GM12872 (cell line): Measurements from ENCODE around the gene ZSWIM3.

Experiments
- TF ChIP-seq, protein P1 (sequence below): IDR thresholded peaks from 3 replicates; pipeline ENCODE4 v1.5.1; 2011; ENCODE audit warnings: low read depth, mild to moderate bottlenecking, low read length, moderate library complexity; ENCODE audit not compliant: insufficient read depth

ZSWIM3 gene

DNA sequence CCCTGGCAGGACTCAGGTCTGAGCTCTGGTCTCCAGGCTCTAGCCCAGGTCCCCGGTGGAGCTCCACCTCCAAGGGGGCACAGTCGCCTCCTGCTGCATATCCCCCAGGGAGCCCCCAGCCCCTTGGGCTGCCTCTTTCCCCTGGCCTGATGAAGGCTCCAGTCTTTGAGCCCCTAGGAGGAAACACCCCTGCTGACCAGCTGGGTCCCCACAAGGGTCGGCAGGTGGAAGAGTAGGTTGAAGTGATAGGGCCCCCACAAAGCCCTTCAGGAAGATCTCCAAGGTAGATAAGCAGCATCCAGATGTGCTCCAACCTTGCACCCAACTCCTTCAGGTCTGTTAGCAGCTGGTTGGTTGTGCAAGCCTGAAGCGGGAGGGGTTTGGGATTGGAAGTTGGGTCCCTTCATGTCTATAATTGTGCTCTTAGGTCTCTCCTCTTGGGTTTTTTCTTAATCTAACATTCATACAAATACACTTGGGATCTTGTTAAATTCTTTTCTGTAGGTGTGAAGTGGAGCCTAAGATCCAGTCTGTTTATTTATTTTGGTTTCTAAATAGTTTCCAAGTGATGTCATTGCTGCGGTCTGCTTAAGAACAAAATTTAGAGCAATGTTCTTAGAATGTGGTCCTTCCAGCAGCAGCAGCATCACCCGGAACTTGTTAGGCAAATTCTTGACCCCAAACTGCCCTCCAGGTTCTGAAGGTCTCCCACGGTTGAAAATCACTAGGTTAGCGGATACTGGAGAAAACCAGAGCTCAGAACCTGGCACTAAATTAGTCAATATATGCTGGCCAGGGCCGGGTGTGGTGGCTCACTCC lies 39.8 kb upstream of the ZSWIM3 start:
- TF ChIP-seq, protein P1, sequence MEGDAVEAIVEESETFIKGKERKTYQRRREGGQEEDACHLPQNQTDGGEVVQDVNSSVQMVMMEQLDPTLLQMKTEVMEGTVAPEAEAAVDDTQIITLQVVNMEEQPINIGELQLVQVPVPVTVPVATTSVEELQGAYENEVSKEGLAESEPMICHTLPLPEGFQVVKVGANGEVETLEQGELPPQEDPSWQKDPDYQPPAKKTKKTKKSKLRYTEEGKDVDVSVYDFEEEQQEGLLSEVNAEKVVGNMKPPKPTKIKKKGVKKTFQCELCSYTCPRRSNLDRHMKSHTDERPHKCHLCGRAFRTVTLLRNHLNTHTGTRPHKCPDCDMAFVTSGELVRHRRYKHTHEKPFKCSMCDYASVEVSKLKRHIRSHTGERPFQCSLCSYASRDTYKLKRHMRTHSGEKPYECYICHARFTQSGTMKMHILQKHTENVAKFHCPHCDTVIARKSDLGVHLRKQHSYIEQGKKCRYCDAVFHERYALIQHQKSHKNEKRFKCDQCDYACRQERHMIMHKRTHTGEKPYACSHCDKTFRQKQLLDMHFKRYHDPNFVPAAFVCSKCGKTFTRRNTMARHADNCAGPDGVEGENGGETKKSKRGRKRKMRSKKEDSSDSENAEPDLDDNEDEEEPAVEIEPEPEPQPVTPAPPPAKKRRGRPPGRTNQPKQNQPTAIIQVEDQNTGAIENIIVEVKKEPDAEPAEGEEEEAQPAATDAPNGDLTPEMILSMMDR: no peak

DNA sequence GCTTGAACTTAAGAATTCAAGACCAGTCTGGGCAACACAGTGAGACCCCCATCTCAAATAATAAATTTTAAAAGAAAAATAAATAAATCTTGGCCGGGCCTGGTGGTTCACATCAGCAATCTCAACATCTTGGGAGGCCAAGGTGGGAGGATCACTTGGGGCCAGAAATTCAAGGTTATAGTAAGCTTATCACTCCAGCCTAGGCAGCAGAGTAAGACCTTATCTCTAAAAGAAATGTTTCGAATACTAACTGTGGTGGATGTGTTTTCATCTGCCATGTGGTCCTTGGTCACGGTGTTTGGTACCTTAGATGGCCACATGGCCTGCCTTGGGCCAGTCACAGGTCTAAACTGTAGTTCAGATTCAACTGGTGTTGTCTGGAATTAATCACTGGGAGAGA lies 39.2 kb upstream of the ZSWIM3 start:
- TF ChIP-seq, protein P1: no peak

DNA sequence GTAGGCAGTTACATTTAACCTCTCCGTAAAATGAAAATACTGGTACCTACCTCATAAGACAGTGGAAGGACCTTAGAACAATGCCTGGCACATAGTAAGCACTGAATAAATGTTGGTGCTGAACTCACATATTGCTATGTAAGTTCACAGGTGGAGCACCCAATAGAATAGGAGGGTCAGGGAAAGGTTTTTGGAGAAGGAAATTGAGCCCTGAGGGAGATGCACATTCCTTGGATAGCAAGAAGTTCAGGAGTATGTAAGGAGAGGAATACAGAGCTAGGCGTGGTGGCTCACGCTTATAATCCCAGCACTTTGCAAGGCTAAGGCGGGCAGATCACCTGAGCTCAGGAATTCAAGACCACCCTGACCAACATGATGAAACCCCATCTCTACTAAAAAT lies 37.9 kb upstream of the ZSWIM3 start:
- TF ChIP-seq, protein P1: no peak

DNA sequence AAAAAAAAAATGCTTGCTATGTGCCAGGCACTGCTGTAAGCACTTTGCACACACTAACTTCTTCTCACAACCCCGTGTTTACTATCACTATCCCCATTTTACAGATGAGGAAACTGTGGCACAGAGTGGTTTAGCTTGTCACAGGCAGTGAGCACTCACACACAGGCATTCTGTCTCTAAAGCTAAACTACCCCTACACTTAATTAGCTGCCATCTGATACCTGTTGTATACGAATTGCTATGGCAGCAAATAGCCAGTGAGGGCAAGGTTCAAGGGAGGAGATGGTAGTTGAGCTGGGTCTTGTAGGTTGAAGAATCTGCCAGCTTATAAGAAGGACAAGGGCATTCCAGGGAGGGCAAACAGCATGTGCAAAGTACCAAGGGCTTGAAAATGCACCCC lies 35.5 kb upstream of the ZSWIM3 start:
- TF ChIP-seq, protein P1: no peak

DNA sequence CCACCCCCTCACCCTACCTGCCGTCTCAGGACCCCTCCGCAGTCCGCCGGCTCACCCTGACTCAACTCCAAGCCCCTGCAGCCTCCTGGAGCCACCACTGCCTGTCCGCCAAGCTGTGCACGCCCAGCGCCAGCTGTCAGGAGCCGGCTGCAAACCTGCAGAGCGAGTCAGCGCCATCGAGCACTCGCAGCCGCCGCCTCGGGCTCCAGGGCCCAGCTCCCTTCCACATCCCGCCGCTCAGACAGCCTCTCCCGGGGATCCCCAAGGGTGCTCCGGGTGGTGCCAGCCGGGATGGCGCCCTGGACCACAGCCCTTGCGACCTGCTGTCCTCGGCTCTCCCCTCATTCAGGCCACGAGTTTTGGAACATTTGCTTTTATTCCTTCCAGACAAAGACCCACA lies 34.6 kb upstream of the ZSWIM3 start:
- TF ChIP-seq, protein P1: no peak

DNA sequence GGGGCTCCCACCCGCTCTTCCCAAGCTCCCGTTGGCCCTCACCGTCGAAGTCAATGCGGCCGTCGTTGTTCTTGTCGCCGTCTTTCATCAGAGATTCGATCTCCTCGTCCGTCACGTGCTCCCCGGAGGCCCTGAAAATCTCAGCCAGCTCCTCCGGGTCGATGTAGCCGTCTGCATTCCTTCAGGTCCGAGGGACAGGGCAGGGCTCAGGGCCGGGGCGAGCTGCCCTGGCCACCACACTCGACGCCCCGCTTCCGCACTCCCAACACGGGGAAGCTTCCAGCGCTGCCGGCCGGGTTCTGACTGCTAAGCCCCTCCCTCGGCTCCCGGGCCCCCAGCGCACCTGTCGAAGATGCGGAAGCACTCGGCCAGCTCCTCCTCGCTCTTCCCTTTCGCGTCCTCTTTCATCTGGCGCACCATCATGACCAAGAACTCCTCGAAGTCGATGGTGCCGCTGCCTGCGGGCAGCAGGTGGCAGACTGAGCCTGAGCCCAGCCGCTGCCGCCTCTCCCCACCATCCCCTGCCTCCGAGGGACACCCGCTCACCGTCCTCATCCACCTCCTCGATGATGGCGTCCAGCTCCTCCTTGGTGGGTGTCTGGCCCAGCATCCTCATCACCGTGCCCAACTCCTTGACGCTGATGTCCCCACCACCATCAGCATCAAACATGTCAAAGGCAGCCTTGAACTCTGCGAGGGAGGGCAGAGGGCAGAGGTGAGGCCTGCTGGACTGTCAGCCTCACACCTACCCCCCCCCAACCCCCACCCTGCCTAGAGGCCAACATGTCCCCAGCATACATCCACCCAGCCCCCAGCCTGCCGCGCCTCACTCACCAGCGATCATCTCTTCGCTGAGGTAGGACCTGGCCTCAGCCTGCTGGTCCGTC lies 33.2 kb upstream of the ZSWIM3 start:
- TF ChIP-seq, protein P1: peak; percentile 37; the same call in 2 of the 3 replicates

DNA sequence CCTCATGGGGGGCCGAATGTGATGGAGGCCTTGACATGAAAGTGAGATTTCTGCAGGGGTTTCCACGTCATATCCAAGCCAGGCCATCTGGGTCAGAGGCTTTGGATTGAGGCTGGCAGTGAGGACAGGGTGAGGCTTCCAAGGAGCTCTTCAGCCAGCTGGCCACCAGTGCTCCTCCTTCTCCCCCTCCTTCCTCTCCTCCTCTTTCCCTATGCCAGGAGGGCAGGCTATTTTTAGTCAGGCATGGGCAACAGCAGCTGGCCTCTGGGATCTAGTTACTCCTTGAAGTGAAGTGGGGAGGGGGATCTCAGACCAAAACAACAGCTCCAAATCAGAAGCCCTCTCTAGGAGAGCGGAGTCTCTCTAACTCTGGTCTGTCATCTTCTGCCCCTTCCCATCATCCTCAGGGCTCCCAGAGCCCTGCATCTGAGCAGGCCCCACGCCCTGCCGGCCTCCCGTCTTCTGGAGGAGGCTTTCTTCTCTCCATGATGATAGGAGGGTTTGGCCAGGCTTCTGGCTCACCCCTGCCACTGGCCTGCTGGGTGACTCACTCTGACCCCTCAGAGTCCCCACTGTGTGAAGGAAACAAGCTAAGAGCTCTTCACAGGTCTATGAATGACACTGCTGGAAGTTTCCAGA lies 30.9 kb upstream of the ZSWIM3 start:
- TF ChIP-seq, protein P1: no peak
